ENCODE data around the gene PDS5A.
"Not testable (repeated sequence)": the region's sequence is repeated elsewhere in the genome, so short reads cannot be mapped to it uniquely, and the experiment has no call there.

The PDS5A gene

GRCh38 chr4:39950861-39951481 is 26.7 kb downstream of the PDS5A start:
- DNase-seq, result no peak

GRCh38 chr4:39947963-39948362 is 29.7 kb downstream of the PDS5A start:
- no peak for DNase-seq

- no peak for DNase-seq
Measured at GRCh38 chr4:39947417-39947816, 30.3 kb downstream of the PDS5A start.

GRCh38 chr4:39944245-39944644 is 33.5 kb downstream of the PDS5A start:
- not testable (repeated sequence) for DNase-seq

GRCh38 chr4:39942507-39942906 is 35.2 kb downstream of the PDS5A start:
- DNase-seq, result no peak

GRCh38 chr4:39941682-39942217 is 36.0 kb downstream of the PDS5A start:
- no peak for DNase-seq

GRCh38 chr4:39937683-39938268 is 39.9 kb downstream of the PDS5A start:
- DNase-seq, result no peak

GRCh38 chr4:39936565-39937418 is 40.9 kb downstream of the PDS5A start:
- DNase-seq, result peak; percentile 21

- DNase-seq, result no peak
Measured at GRCh38 chr4:39933671-39934590, 43.8 kb downstream of the PDS5A start.

GRCh38 chr4:39932776-39933402 is 44.8 kb downstream of the PDS5A start:
- no peak for DNase-seq

- no peak for DNase-seq
Measured at GRCh38 chr4:39931441-39931901, 46.2 kb downstream of the PDS5A start.

- DNase-seq, result no peak
Measured at GRCh38 chr4:39928538-39928937, 49.2 kb downstream of the PDS5A start.

- DNase-seq, result no peak
Measured at GRCh38 chr4:39924014-39924413, 53.7 kb downstream of the PDS5A start.

GRCh38 chr4:39922399-39922798 is 55.3 kb downstream of the PDS5A start:
- no peak for DNase-seq

- DNase-seq, result no peak
Measured at GRCh38 chr4:39913471-39913870, 64.2 kb downstream of the PDS5A start.

- DNase-seq, result no peak
Measured at GRCh38 chr4:39910064-39910463, 67.6 kb downstream of the PDS5A start.

- DNase-seq, result no peak
Measured at GRCh38 chr4:39908284-39908683, 69.4 kb downstream of the PDS5A start.

- DNase-seq, result no peak
Measured at GRCh38 chr4:39905656-39906055, 72.1 kb downstream of the PDS5A start.

- not testable (repeated sequence) for DNase-seq
Measured at GRCh38 chr4:39905019-39905418, 72.7 kb downstream of the PDS5A start.

- DNase-seq, result no peak
Measured at GRCh38 chr4:39900966-39901365, 76.7 kb downstream of the PDS5A start.

GRCh38 chr4:39899291-39899690 is 78.4 kb downstream of the PDS5A start:
- DNase-seq, result no peak

- DNase-seq, result no peak
Measured at GRCh38 chr4:39898015-39898414, 79.7 kb downstream of the PDS5A start.
